Progenitor cell of endocrine pancreas (in vitro differentiated cells): ENCODE results near the gene NUDT2. TPM values are rescaled to one million over a fixed set of nuclear protein-coding genes. Genes with fewer than 3 reads are reported as not detected.
"Not testable (repeated sequence)": the region's sequence is repeated elsewhere in the genome, so short reads cannot be mapped to it uniquely, and the experiment has no call there.

ENCODE experiments used
- DNase-seq: peaks from one replicate; pipeline ENCODE4 v3.0.0; 2021; ENCODE audit warnings: low spot score; ENCODE audit not compliant: unreplicated experiment
- H3K27ac Mint-ChIP-seq: 2 replicates; pipeline ENCODE4 v1.8.0; 2021; ENCODE audit warnings: mild to moderate bottlenecking, moderate library complexity, mixed read lengths
- H3K27me3 Mint-ChIP-seq: 2 replicates; pipeline ENCODE4 v1.8.0; 2021; ENCODE audit warnings: mixed read lengths
- H3K36me3 Mint-ChIP-seq: 2 replicates; pipeline ENCODE4 v1.8.0; 2022; ENCODE audit warnings: mixed read lengths; ENCODE audit not compliant: insufficient read depth
- H3K4me1 Mint-ChIP-seq: 2 replicates; pipeline ENCODE4 v1.8.0; 2021; ENCODE audit warnings: low read depth, mixed read lengths
- H3K4me3 Mint-ChIP-seq: 2 replicates; pipeline ENCODE4 v1.8.0; 2021; ENCODE audit warnings: low read depth, mild to moderate bottlenecking, moderate library complexity, mixed read lengths
- H3K9me3 Mint-ChIP-seq: 2 replicates; pipeline ENCODE4 v1.8.0; 2021; ENCODE audit warnings: low read depth, mixed read lengths
- total RNA-seq: library from RNA; stranded (reverse); gene quantifications from 2 replicates; pipeline ENCODE4 v1.2.1, GENCODE V29; 2021
- TF ChIP-seq, protein P1 (sequence below): fragments of 200-600 bp; sonication (generic); IDR thresholded peaks from one replicate; pipeline ENCODE4 v1.5.0; 2021; ENCODE audit warnings: antibody characterized with exemption, mild to moderate bottlenecking; ENCODE audit not compliant: unreplicated experiment

NUDT2 gene
- total RNA-seq, 1 donor from 2014 or later, result 21.1 TPM

DNA sequence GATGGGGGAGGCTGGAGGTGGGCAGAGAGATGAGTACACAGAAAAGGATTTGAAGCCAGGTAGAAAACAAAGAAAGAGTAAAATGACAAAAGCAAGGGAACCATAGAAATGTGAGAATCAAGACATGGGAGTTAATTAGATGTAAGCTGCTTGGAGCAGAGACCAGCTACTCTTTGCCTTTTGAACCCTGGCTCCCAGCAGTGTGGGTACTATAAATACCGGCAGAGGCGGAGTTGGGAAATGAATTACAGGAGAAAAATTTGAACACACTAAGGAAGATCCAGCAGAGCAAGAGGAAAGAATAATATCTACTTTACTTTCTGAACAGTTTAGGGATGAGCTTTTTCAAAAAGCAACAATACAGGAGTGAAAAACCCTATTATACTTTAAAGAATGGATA is 36.8 kb upstream of the NUDT2 start:
- Mint-ChIP-seq H3K36me3 (peaks cover 2% of the 10 kb centered on the region), H3K4me1 (no peaks in the 10 kb centered on the region), H3K4me3 (no peak overlapping the region), H3K27me3 (no peaks in the 10 kb centered on the region), H3K9me3 (no peaks in the 10 kb centered on the region), H3K27ac (no peak overlapping the region)
- no peak for DNase-seq
- TF ChIP-seq, protein P1, sequence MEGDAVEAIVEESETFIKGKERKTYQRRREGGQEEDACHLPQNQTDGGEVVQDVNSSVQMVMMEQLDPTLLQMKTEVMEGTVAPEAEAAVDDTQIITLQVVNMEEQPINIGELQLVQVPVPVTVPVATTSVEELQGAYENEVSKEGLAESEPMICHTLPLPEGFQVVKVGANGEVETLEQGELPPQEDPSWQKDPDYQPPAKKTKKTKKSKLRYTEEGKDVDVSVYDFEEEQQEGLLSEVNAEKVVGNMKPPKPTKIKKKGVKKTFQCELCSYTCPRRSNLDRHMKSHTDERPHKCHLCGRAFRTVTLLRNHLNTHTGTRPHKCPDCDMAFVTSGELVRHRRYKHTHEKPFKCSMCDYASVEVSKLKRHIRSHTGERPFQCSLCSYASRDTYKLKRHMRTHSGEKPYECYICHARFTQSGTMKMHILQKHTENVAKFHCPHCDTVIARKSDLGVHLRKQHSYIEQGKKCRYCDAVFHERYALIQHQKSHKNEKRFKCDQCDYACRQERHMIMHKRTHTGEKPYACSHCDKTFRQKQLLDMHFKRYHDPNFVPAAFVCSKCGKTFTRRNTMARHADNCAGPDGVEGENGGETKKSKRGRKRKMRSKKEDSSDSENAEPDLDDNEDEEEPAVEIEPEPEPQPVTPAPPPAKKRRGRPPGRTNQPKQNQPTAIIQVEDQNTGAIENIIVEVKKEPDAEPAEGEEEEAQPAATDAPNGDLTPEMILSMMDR, result no peak

- H3K4me1 Mint-ChIP-seq, result peaks cover 11% of the 10 kb centered on the region
- DNase-seq, H3K36me3 Mint-ChIP-seq, H3K27ac Mint-ChIP-seq, H3K27me3 Mint-ChIP-seq, H3K4me3 Mint-ChIP-seq, H3K9me3 Mint-ChIP-seq: not testable (repeated sequence)
Observed at GRCh38 chr9:34301064-34301463, 28.3 kb upstream of the NUDT2 start.

DNA sequence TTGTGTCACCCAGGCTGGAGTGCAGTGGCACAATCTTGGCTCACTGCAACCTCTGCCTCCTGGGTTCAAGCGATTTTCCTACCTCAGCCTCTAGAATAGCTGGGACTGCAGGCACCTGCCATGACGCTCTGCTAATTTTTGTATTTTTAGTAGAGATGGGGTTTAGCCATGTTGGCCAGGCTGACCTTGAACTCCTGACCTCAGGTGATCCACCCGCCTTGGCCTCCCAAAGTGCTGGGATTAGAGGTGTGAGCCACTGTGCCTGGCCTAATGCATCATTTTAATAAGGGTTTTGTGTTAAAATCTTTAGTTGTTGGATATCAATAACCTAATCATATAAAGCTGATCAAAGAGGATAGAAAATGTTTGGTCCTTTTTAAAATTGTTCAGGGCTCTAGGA is 21.1 kb upstream of the NUDT2 start:
- not testable (repeated sequence) for H3K36me3 Mint-ChIP-seq, DNase-seq, H3K9me3 Mint-ChIP-seq, H3K4me3 Mint-ChIP-seq, H3K27me3 Mint-ChIP-seq, H3K27ac Mint-ChIP-seq, H3K4me1 Mint-ChIP-seq

DNA sequence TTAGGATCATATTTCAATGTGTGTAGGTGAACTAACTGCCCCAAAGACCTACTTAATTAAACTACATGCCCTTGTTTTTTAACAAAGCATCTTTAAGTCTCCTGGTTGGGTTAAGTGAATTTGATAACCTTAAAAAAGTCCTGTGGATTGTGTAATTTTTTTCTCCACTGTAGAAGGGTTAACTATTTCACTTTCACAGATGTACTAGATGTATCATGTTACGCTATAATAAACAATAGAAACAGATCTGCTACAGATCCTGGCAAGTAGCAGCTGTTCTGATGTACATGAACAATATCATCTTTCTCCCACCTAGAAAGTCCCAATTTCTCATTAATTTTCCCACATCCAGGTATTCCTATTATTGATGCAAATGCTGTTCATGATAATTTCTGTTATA is 19.2 kb upstream of the NUDT2 start:
- TF ChIP-seq, protein P1, result no peak
- H3K27me3 Mint-ChIP-seq, result no peaks in the 10 kb centered on the region
- no peak overlapping the region for H3K4me3 Mint-ChIP-seq
- no peak overlapping the region for H3K27ac Mint-ChIP-seq
- no peaks in the 10 kb centered on the region for H3K9me3 Mint-ChIP-seq
- H3K36me3 Mint-ChIP-seq, result peaks cover 3% of the 10 kb centered on the region
- no peak for DNase-seq
- no peaks in the 10 kb centered on the region for H3K4me1 Mint-ChIP-seq

DNA sequence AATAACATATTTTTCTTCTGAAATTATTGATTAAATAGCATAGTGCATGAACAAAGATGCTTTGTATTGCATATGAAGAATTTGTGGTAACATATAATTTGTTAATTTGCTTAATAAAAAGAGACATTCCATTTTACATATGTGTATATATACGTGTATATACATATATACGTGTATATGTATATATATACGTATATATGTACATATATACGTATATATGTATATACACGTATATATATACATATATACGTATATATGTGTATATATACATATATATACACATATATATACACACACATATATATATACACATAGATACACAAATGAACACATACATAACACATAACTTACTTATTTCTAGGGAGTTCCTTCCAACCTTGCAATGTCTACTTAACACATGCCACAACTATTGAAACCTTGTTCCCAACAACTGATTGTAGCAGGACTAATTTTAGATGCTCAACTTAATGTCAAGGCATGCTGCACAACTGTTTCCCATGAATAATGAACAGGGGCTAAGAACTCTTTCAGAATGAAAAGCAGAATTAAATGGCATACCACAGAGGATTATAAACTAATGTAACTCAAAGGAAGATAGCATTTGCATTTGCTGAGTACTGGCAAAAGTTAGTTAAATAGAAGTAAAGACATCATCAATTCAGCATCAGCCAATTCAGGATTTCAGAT is 17.7 kb upstream of the NUDT2 start:
- Mint-ChIP-seq H3K4me3 (no peak overlapping the region), H3K4me1 (no peaks in the 10 kb centered on the region), H3K9me3 (no peaks in the 10 kb centered on the region), H3K27me3 (no peaks in the 10 kb centered on the region), H3K27ac (no peak overlapping the region), H3K36me3 (no peaks in the 10 kb centered on the region)
- DNase-seq, result no peak
- TF ChIP-seq, protein P1, result no peak

GRCh38 chr9:34317436-34317835 is 11.9 kb upstream of the NUDT2 start:
- Mint-ChIP-seq H3K36me3 (peaks cover 4% of the 10 kb centered on the region), H3K27me3 (no peaks in the 10 kb centered on the region), H3K4me1 (no peaks in the 10 kb centered on the region), H3K4me3 (no peak overlapping the region), H3K9me3 (no peaks in the 10 kb centered on the region), H3K27ac (no peak overlapping the region)
- TF ChIP-seq, protein P1, result no peak
- no peak for DNase-seq
